GM12874 (cell line): ENCODE results near the gene MPDZ.
A peak's percentile ranks its signal among the peaks of the same experiment; 100 is the strongest.

Experiments used
- TF ChIP-seq, protein P1 (sequence below): IDR thresholded peaks from 2 replicates; pipeline ENCODE4 v1.5.1; 2011; ENCODE audit warnings: low read depth, mild to moderate bottlenecking, control low read depth, low read length, moderate library complexity; ENCODE audit not compliant: insufficient read depth

MPDZ gene

DNA sequence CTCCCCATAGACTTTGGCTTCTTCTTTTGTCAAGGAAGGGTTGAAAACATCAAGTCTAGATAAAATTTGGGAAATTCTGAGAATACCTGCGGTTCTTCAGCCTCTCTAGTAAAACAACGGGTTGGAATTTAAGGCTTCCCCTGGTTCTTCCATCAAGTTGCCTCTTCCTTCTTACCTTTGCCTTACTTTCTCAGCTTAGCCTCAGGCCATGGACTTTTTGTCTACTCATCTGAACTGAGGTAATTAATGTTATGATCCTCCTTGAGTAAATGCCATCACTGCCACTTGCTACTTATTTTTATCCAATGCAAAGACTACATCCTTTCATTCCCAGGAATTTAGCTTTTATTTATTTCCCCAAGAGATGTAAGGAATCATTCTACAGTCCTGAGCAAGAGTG, 184.4 kb downstream of the MPDZ start:
- TF ChIP-seq, protein P1, sequence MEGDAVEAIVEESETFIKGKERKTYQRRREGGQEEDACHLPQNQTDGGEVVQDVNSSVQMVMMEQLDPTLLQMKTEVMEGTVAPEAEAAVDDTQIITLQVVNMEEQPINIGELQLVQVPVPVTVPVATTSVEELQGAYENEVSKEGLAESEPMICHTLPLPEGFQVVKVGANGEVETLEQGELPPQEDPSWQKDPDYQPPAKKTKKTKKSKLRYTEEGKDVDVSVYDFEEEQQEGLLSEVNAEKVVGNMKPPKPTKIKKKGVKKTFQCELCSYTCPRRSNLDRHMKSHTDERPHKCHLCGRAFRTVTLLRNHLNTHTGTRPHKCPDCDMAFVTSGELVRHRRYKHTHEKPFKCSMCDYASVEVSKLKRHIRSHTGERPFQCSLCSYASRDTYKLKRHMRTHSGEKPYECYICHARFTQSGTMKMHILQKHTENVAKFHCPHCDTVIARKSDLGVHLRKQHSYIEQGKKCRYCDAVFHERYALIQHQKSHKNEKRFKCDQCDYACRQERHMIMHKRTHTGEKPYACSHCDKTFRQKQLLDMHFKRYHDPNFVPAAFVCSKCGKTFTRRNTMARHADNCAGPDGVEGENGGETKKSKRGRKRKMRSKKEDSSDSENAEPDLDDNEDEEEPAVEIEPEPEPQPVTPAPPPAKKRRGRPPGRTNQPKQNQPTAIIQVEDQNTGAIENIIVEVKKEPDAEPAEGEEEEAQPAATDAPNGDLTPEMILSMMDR, result no peak

DNA sequence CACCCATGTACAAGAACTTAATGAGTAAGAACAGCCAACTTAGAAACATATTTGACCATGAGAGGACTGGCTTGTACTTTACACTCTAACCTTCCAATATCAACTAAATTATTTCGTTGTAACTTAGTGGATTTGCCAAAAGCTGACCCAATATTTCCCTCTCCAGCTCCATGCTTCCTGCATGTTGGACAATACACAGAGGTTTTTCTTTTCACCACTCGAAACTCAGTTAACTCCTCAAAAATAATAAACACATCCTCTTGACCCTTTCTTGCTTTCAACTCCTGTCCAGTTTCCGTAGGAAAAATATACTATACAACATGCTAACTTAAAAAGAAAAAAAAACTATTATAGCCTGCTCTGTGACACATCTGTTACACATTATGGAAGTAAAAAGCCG, 188.9 kb downstream of the MPDZ start:
- TF ChIP-seq, protein P1, result no peak

DNA sequence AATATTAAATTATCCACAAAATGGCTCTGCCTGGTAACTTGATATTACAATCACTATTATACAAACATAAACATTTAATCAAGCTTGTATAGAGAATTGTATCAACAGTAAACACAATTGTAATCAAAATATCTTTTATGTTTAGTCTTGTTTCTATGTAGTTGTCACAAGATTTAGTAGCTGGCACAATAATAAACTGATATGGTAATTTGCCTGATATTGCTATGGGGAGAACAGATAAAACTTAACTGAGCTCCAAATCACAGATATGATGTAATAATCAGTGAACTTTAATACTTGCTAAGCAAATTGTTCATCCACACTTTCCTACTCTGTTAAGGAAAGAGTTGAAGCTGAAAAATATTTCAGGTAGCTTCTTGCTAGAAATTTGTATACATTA, 189.8 kb downstream of the MPDZ start:
- TF ChIP-seq, protein P1, result no peak

DNA sequence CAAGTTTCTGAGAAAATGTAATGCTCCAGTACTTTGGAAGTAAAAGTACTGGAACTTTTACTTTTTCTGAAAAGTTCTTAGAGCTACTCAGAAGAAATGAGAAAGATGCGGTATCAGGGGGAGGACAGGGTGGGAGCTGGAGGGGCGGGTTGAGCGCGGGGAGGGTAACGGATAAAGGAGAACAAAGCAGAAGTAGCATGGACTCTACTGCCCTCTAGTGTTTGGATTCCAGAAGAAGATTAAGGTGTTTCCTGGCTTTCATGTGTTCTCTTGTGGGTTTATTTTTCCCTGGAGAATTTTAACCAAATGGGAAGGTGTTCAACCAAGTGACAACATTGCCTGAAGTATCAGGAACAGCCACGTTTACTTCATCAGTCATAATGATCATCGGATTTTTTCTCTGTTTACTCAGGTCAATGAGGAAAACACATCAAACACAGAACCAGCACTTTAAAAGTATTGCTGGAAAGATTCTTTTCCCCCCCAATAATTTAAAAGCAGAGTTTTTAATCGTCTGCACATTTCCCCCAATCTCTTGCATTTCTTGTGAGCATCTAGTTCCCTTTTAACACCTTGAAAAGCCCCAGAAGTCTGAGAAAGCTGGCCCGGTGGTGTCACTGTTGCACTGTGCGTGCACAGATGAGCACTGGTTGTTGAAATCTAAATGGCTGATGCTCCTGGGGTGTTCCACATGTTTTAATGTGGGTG, 190.6 kb downstream of the MPDZ start:
- TF ChIP-seq, protein P1, result peak; percentile 63

DNA sequence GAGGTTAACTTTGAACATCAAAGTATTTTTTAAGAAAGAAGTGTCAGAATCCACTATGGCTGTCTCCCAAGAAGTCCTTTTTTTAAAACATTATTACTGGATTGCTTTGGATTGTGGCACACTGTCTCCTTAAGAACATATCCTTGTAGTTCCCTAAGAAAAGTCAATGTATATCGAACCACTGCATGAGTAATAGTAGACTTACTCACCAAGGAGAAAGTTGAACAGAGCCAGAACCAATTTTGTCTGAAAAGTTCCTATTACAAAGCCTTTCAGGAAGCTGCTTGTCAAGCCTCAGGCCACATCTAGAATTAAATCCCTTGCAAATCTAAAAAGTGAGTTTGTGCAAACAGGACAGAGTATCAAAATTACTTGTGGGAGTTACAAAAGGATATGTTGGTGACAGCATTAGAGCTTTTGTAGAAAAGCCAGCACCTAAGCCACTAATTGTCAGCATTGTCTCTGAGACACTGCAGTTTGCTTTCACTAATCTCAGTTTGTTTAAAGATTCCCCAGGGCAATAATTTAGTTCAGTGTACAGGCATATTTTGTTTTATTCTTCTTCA, 195.4 kb downstream of the MPDZ start:
- TF ChIP-seq, protein P1, result no peak

DNA sequence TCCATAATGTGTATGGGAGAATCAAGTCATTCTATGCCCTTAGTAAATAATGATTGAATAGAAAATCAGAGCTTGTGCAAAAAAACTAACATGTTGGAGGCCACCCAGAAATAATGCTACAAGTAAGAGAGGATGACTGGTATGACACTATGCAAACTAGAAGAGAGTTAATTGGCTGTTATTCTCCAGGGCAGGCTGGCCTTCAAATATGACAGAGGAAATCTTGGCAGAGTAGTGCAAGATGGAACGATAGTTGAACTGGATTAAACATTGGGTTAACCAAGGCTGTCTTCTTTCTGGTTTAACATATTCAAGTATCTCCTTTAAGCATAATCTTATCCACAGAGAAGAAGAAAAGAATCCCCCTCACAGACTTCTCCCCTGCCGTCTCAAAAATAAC, 196.1 kb downstream of the MPDZ start:
- TF ChIP-seq, protein P1, result no peak

DNA sequence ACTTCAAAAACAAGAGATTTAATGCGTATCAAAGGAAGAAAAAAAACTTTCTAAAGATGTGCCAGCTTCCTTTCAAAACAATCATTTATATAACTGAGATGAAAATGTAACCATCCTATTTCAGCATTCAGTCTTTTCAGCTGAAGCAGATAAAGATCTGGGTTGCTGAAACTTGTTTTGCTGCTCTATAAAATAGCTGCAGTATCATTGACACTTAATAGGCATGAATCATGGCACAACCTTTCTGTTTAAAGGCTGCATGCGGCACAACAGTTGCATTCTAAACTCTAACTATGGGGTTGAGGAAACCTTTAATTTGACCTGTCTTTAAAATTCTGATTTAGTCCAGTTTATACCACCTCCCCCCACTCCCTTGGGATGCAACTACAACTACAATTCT, 196.7 kb downstream of the MPDZ start:
- TF ChIP-seq, protein P1, result no peak
